ENCODE data around the gene TSHZ2. TPM values are rescaled to one million over a fixed set of nuclear protein-coding genes. Genes with fewer than 3 reads are reported as not detected.
"Not testable (repeated sequence)": the region's sequence is repeated elsewhere in the genome, so short reads cannot be mapped to it uniquely, and the experiment has no call there.

The TSHZ2 gene
- total RNA-seq, 4 donors from 2014 or later: 1.0 to 3.5 (median 2.8) TPM

GRCh38 chr20:53522026-53522425 lies 549.9 kb downstream of the TSHZ2 start:
- intact Hi-C loops (cut with DNase I; ENCODE audit: low total_unique reads): no loop called here
- Histone ChIP-seq H3K36me3 (no peaks in the 10 kb centered on the region), H3K9me3 (no peaks in the 10 kb centered on the region), H3K4me3 (no peak overlapping the region), H3K27ac (no peak overlapping the region), H3K27me3 (no peaks in the 10 kb centered on the region), H3K4me1 (no peaks in the 10 kb centered on the region)
- in situ Hi-C loops (cut with MboI; ENCODE audit: low sequenced_read_pairs in 4 of 4): no loop called here
- ATAC-seq (no peak), DNase-seq (no peak)
- TF ChIP-seq POLR2A (IDR thresholded peaks at IDR 0.05) (no peak), CTCF (IDR thresholded peaks at IDR 0.05 in 4 of 5, conservative IDR thresholded peaks at IDR 0.05 in 1 of 5) (no peak)

- no peak overlapping the region for H3K27ac ChIP-seq
- in situ Hi-C loops (cut with MboI; ENCODE audit: low sequenced_read_pairs in 4 of 4) (no loop called here), intact Hi-C loops (cut with DNase I; ENCODE audit: low total_unique reads) (no loop called here)
- H3K27me3 ChIP-seq: no peaks in the 10 kb centered on the region
- no peaks in the 10 kb centered on the region for H3K36me3 ChIP-seq
- ATAC-seq (no peak), DNase-seq (no peak)
- H3K9me3 ChIP-seq: no peaks in the 10 kb centered on the region
- H3K4me1 ChIP-seq: no peaks in the 10 kb centered on the region
- TF ChIP-seq POLR2A (IDR thresholded peaks at IDR 0.05) (no peak), CTCF (IDR thresholded peaks at IDR 0.05 in 4 of 5, conservative IDR thresholded peaks at IDR 0.05 in 1 of 5) (no peak)
- no peak overlapping the region for H3K4me3 ChIP-seq
Measured at GRCh38 chr20:53522696-53523095, 550.5 kb downstream of the TSHZ2 start.

- in situ Hi-C loops (cut with MboI; ENCODE audit: low sequenced_read_pairs in 4 of 4); H3K4me1 ChIP-seq: not testable (repeated sequence)
Measured at GRCh38 chr20:53523615-53524014, 551.5 kb downstream of the TSHZ2 start.

GRCh38 chr20:53524589-53525312 lies 552.6 kb downstream of the TSHZ2 start:
- TF ChIP-seq CTCF (IDR thresholded peaks at IDR 0.05 in 4 of 5, conservative IDR thresholded peaks at IDR 0.05 in 1 of 5): no peak
- no peak for TF ChIP-seq POLR2A (IDR thresholded peaks at IDR 0.05)
- in situ Hi-C loops (cut with MboI; ENCODE audit: low sequenced_read_pairs in 4 of 4): loop anchor here in 1 of 4 donors (25.0 kb wide), 1 partner anchor 1212 kb away; no protein-coding TSS in a partner anchor
- no peaks in the 10 kb centered on the region for H3K9me3 ChIP-seq
- no peaks in the 10 kb centered on the region for H3K36me3 ChIP-seq
- DNase-seq: no peak
- intact Hi-C loops (cut with DNase I; ENCODE audit: low total_unique reads): no loop called here
- no peak overlapping the region for H3K27ac ChIP-seq
- H3K4me3 ChIP-seq: no peak overlapping the region
- ATAC-seq: no peak
- no peaks in the 10 kb centered on the region for H3K27me3 ChIP-seq
- no peaks in the 10 kb centered on the region for H3K4me1 ChIP-seq

More at GRCh38 chr20:53523615-53524014, 551.5 kb downstream of the TSHZ2 start:
- H3K27ac ChIP-seq; intact Hi-C loops (cut with DNase I; ENCODE audit: low total_unique reads); H3K9me3 ChIP-seq; H3K36me3 ChIP-seq; DNase-seq; H3K4me3 ChIP-seq; ATAC-seq; H3K27me3 ChIP-seq: not testable (repeated sequence)

- in situ Hi-C loops (cut with MboI; ENCODE audit: low sequenced_read_pairs in 4 of 4) (loop anchor here in 1 of 4 donors (25.0 kb wide), 1 partner anchor 1215 kb away; no protein-coding TSS in a partner anchor), intact Hi-C loops (cut with DNase I; ENCODE audit: low total_unique reads) (no loop called here)
Measured at GRCh38 chr20:53527196-53527595, 555.0 kb downstream of the TSHZ2 start.

More at GRCh38 chr20:53527196-53527595, 555.0 kb downstream of the TSHZ2 start:
- Histone ChIP-seq H3K4me1 (no peaks in the 10 kb centered on the region), H3K27me3 (no peaks in the 10 kb centered on the region), H3K9me3 (no peaks in the 10 kb centered on the region), H3K36me3 (no peaks in the 10 kb centered on the region), H3K27ac (no peak overlapping the region), H3K4me3 (no peak overlapping the region)
- no peak for TF ChIP-seq CTCF (IDR thresholded peaks at IDR 0.05 in 4 of 5, conservative IDR thresholded peaks at IDR 0.05 in 1 of 5)
- no peak for TF ChIP-seq POLR2A (IDR thresholded peaks at IDR 0.05)
- ATAC-seq (no peak), DNase-seq (no peak)
